Kidney epithelial cell (primary cell): Measurements from ENCODE around the gene DOCK10. TPM values are rescaled to one million over a fixed set of nuclear protein-coding genes. Genes with fewer than 3 reads are reported as not detected.

Experiments used
- DNase-seq: peaks from one replicate; pipeline ENCODE4 v3.0.0-alpha.2; 2010; ENCODE audit warnings: low read depth
- H3K27me3 ChIP-seq: 2 replicates; pipeline ENCODE4 v1.6.0; 2011; ENCODE audit warnings: low read length; ENCODE audit not compliant: control insufficient read depth, insufficient read depth
- H3K36me3 ChIP-seq: 2 replicates; pipeline ENCODE4 v1.5.1; 2011; ENCODE audit warnings: low read length; ENCODE audit not compliant: control insufficient read depth, insufficient read depth
- H3K4me3 ChIP-seq: 2 replicates; pipeline ENCODE4 v1.5.1; 2011; ENCODE audit warnings: low read depth, mild to moderate bottlenecking, control low read depth, low read length
- total RNA-seq: library from RNA; depleted of rRNA; stranded (reverse); fragments of >200 nt; gene quantifications from 2 replicates; pipeline ENCODE4 v1.2.3, GENCODE V29; 2015
- TF ChIP-seq, protein P1 (sequence below): IDR thresholded peaks from 2 replicates; pipeline ENCODE4 v1.5.1; 2011; ENCODE audit warnings: mild to moderate bottlenecking, moderate library complexity, low read length, control low read depth, inconsistent platforms; ENCODE audit not compliant: insufficient read depth, poor library complexity, severe bottlenecking

The DOCK10 gene
- total RNA-seq, 1 donor from 2014 or later = 5.0 TPM

DNA sequence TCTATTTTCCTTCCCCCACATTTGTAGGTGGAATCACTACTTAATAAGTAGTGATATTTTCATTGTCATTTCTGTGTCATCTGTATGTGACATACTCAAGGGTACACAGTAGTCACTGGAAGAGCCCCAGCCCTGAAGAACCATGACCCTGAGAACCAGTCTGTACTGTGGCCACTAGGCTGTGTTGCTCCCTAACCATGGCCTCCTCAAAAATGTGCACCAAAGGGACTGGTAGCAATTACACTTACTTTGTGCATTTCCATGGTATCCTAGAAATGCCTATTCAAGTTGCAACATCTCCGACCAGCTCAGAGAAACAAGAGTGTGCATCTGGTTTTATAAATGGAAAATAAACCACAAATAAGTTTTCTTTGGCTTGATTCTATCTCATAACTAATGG, 155.1 kb downstream of the DOCK10 start:
- Histone ChIP-seq H3K27me3 (no peaks in the 10 kb centered on the region), H3K36me3 (no peaks in the 10 kb centered on the region), H3K4me3 (no peak overlapping the region)
- no peak for DNase-seq
- TF ChIP-seq, protein P1, sequence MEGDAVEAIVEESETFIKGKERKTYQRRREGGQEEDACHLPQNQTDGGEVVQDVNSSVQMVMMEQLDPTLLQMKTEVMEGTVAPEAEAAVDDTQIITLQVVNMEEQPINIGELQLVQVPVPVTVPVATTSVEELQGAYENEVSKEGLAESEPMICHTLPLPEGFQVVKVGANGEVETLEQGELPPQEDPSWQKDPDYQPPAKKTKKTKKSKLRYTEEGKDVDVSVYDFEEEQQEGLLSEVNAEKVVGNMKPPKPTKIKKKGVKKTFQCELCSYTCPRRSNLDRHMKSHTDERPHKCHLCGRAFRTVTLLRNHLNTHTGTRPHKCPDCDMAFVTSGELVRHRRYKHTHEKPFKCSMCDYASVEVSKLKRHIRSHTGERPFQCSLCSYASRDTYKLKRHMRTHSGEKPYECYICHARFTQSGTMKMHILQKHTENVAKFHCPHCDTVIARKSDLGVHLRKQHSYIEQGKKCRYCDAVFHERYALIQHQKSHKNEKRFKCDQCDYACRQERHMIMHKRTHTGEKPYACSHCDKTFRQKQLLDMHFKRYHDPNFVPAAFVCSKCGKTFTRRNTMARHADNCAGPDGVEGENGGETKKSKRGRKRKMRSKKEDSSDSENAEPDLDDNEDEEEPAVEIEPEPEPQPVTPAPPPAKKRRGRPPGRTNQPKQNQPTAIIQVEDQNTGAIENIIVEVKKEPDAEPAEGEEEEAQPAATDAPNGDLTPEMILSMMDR = no peak

DNA sequence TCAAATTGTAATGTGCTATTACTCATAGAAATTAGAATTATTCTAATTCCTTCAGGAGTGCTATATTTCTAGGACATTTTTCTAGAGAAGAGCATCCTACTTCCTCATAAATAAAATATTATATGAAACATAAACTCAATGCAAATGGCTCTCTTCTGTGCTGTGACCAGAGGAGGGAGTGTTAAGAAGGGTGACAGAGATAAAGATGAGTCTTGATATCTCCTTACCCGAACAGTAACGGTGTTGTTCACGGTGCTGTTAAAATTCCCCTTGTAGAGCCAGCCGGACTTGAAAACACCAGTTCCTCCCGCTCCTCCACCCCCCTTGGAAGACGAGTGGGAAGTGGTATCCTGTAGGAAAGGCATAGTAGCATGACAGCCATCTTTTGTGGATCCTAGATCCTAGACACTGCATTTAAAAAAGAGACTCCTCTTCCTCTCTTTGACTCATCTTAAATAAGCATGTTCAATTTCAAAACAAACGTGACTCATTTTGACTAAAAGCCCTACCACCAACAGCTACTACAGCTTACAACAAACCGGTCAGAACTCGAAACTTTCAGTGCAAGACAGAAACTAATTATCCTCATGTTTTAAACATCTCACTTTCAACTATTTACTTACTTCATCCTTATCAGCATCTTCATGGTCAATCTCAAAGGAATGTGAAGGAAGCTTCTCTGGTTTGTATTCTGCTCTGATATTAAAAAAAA, 156.3 kb downstream of the DOCK10 start:
- Histone ChIP-seq H3K36me3 (no peaks in the 10 kb centered on the region), H3K4me3 (no peak overlapping the region), H3K27me3 (no peaks in the 10 kb centered on the region)
- TF ChIP-seq, protein P1 = no peak
- DNase-seq = no peak

- H3K36me3 ChIP-seq = no peaks in the 10 kb centered on the region
- no peak for DNase-seq
- TF ChIP-seq, protein P1 = no peak
- no peak overlapping the region for H3K4me3 ChIP-seq
- H3K27me3 ChIP-seq = no peaks in the 10 kb centered on the region
These were observed 157.0 kb downstream of the DOCK10 start for GRCh38 chr2:224885291-224885690.

GRCh38 chr2:224884188-224884587, 158.1 kb downstream of the DOCK10 start:
- TF ChIP-seq, protein P1 = no peak
- Histone ChIP-seq H3K36me3 (no peaks in the 10 kb centered on the region), H3K27me3 (no peaks in the 10 kb centered on the region), H3K4me3 (no peak overlapping the region)
- no peak for DNase-seq

GRCh38 chr2:224883700-224884099, 158.6 kb downstream of the DOCK10 start:
- Histone ChIP-seq H3K4me3 (no peak overlapping the region), H3K27me3 (no peaks in the 10 kb centered on the region), H3K36me3 (no peaks in the 10 kb centered on the region)
- TF ChIP-seq, protein P1 = no peak
- DNase-seq = no peak

- TF ChIP-seq, protein P1 = no peak
- Histone ChIP-seq H3K27me3 (no peaks in the 10 kb centered on the region), H3K4me3 (no peak overlapping the region), H3K36me3 (no peaks in the 10 kb centered on the region)
- DNase-seq = no peak
These were observed 159.1 kb downstream of the DOCK10 start for GRCh38 chr2:224883172-224883516.
